Measurements from ENCODE around the gene MORC1. TPM values are rescaled to one million over a fixed set of nuclear protein-coding genes. Genes with fewer than 3 reads are reported as not detected.
"Not testable (repeated sequence)": the region's sequence is repeated elsewhere in the genome, so short reads cannot be mapped to it uniquely, and the experiment has no call there.

The MORC1 gene
- polyA plus RNA-seq, 1 donor = not detected

GRCh38 chr3:109112946-109113760, 4.8 kb downstream of the MORC1 start:
- DNase-seq (ENCODE audit: low read depth) = no peak

DNA sequence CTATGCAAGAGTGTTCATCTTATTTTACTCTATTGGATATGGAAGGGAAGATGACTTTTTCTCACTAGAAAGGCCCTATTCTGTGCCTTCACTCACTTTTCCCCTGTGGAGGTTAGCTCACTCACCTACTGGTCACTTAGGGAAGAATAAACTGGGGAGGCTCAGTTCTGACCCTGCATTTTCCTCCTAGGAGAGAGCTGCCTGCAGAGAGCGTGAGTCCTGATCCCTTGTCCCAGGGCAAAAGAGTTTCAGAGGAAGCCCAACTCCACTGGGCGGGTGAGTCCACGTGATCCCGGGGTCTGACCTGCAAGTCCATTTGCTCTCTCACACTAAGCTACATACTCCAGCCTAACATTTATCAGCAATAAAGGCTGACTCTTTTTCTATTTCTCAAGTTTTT, 8.4 kb downstream of the MORC1 start:
- no peak for DNase-seq (ENCODE audit: low read depth)

- no peak for DNase-seq (ENCODE audit: low read depth)
Observed at GRCh38 chr3:109098079-109098644, 19.8 kb downstream of the MORC1 start.

DNA sequence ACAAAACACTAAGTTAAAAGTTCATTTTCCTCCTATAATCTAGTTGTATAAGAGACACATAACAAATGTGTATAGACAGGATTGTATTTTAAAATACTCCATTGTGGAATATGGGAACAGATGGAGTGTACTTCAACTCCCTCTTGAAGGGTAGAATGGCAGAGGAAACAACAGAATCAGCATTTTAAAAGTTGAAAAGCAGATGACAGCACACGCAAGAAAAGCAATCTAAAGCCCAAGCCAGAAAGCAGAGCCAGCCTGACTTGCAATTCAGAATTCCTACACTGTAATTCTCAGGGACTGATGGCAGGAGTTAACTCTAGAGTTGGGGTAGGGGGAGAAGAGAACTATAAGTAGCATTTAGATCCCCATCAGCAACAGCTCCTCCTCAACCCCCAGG, 22.8 kb downstream of the MORC1 start:
- no peak for DNase-seq (ENCODE audit: low read depth)

GRCh38 chr3:109093561-109093960, 24.4 kb downstream of the MORC1 start:
- no peak for DNase-seq (ENCODE audit: low read depth)

- no peak for DNase-seq (ENCODE audit: low read depth)
Observed at GRCh38 chr3:109091846-109092245, 26.1 kb downstream of the MORC1 start.

DNA sequence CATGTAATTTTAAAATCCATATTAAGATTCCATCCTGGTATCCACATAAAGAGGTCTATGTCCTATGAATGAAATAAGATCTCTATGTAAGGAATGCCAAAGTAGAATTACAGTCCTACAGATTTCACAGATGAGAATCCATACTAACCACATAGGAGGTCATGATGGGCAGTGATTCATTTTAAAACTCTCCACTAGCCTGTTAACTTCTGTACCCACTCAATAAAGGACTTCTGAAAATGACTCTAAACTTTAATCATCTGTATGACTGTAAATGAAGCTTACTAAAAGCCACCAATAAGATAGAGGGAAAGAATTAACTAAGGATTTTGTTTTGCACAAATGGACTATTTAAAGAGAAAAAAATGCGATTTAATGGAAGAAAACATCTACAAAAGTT, 28.7 kb downstream of the MORC1 start:
- DNase-seq (ENCODE audit: low read depth) = no peak

DNA sequence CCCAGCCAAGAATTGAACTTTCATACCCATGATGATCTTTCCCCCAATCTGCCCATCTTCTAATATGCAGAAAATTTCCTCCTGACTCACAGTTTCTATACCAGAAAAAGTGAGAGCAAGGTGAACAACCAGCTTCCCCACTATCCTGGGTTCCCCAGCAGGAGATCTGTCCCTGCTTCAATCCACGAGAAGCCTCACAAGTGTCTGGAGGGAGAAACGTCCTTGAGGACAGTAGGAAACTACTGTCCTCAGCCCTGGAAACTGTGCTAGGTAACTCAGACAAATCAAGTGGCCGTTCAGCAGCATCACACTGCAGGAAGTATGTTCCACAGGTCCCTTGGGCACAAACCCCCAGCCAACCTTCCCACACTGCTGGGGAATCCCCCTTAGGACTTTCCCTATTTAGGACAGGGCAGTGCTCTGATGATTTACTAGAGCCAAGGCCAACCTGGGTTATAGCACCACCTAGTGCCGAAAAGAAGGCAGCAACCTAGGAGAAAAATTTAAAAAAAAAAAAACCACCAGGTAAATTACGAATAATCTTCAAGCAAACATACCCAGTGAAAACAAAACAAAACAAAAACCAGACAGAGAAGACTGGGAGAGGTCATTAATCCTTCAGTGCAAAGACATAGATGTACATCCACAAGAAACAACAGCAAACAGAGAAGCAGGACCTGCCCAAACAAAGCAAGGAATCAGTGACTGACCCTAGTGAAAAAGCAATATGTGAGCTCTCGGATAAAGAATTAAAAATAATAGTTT, 36.0 kb downstream of the MORC1 start:
- no peak for DNase-seq (ENCODE audit: low read depth)

GRCh38 chr3:109080090-109080489, 37.8 kb downstream of the MORC1 start:
- DNase-seq (ENCODE audit: low read depth) = not testable (repeated sequence)

DNA sequence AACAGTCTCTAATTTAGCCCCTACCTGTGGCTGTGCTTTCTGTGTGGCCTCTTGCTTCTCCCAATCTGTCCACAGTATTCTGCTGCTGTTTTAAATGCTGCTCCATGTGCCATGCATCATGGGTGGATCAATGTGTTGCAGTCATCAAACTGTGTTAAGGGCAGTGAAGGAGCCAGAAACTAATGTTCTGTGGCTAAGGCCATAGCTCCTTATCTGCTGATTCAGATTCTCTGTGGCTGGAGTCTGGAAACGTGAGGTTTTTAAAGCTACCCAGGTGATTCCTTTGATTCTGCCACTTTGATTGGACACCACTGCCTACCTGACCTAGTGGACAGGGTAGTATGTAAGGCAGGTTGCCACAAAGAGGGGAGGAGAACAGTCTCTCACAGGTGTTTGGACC, 44.8 kb downstream of the MORC1 start:
- DNase-seq (ENCODE audit: low read depth) = no peak

DNA sequence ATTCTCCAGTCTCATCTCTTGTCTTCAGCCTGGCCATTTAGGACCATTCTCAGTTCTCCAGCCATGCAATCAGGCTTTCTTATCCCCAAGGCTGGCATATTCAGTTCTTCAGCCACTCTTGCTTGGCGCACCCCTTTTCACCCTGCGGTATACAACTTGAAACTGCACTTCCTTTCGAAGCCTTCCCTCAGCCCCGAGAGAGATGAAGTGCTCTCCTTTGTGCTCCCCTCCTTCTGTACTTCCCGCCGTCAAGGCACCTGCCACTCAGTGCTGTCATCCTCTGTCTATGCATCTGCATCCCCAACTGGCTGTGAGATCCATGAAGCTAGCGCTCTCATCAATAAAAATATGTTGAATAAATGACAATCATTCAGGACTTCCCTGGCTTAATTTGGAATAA, 45.7 kb downstream of the MORC1 start:
- DNase-seq (ENCODE audit: low read depth) = no peak

DNA sequence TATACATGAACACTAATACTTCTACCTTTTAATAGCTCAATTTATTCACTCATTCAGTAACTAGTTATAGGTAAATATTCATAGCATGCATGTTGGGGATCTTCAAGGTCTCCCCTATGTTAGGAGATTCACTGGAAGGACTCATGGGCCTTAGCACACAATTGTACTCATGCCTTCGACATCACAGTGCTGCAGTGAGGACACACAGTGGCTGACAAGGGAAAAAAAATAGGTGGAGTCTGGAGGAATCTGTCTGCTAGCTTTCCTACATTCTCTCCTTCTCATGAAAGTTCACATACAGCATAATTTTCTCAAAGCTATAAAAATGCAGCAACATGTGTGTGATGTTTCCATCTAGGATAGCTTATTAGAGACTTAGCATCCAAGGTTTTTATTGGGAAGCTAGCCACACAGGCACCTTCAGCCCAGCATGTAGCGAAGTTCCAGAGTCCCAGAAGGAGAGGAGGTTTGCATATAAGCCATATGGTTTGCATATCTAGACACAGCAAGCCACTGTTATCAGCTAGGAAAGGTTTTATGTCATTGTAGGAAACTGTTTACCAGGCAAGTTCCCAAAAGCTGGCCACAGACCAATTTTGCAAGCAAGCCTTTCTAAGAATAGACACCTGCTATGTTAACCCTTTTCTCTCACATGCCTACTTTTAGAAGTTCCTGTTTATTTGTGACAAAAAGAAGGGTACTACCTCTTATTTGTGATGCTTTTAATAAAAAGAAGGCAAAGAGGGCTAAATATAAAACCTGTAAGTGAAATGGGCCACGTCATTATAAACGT, 46.4 kb downstream of the MORC1 start:
- no peak for DNase-seq (ENCODE audit: low read depth)

GRCh38 chr3:109070211-109070610, 47.7 kb downstream of the MORC1 start:
- no peak for DNase-seq (ENCODE audit: low read depth)

DNA sequence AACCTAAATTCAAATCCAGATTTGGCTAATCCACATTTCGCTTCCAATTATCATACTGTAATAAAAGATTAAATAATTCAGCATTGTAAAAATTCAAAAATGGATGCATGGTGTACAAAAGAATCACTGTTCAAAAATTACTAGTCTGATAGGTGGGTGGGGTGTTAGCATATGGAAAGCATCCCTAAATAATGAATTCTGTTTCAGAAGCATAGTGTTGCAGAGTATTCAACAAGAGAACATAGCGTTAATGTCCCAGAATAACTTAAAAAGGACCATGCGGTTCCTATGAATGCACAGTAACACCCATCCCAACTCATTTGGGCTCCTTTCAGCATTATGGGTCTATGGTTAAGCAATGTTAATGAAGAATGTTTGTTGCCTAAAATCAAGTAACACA, 51.1 kb downstream of the MORC1 start:
- DNase-seq (ENCODE audit: low read depth) = no peak

GRCh38 chr3:109059264-109059663, 58.7 kb downstream of the MORC1 start:
- DNase-seq (ENCODE audit: low read depth) = no peak

DNA sequence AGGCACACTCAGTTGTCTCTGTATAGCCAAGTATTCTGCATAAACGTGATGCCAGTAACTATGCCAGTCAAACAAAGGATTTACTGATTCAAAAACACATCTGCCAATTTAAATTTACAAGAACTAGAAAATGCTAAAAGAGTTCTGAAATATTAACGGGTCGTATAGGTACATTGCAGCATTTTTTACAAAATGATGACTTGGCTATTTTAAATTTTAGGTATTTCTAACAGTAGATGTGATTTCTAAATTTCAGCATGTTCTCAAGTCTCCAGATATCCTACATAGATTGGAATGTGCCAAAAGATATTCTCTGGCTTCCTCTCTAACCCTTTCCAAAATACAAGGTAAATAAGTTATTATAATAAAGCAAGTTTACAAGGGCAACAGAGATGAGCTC, 60.3 kb downstream of the MORC1 start:
- DNase-seq (ENCODE audit: low read depth) = no peak

DNA sequence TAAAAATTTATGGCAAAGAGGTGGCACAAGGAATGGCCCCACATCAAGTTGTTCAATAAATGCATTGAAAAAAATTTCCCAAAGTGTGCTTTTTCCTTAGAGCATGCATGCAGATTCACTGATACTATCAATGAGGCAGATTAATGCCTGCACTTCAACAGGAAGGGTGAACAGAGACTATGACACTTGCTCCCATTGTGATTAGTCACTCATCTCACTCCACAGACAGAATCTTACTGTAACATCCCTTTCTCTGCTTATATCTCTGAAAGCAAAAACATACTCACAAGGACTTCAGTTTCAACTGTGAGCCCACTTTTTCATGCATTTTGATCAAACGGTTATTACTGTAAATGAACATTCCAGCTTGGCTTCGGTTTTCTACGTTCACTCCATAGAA, 60.9 kb downstream of the MORC1 start:
- no peak for DNase-seq (ENCODE audit: low read depth)

- DNase-seq (ENCODE audit: low read depth) = no peak
Observed at GRCh38 chr3:109050591-109051167, 67.3 kb downstream of the MORC1 start.

GRCh38 chr3:109047366-109047765, 70.6 kb downstream of the MORC1 start:
- no peak for DNase-seq (ENCODE audit: low read depth)

- DNase-seq (ENCODE audit: low read depth) = no peak
Observed at GRCh38 chr3:109045271-109046040, 72.5 kb downstream of the MORC1 start.

GRCh38 chr3:109035082-109035481, 82.9 kb downstream of the MORC1 start:
- no peak for DNase-seq (ENCODE audit: low read depth)

Measured in forelimb muscle (tissue), 1 donor.